Measurements from ENCODE around the gene VASH1. TPM values are rescaled to one million over a fixed set of nuclear protein-coding genes. Genes with fewer than 3 reads are reported as not detected.

Gene VASH1
- total RNA-seq, 1 experiment from 2014 or later: 0.55 TPM

- DNase-seq (ENCODE audit: low read depth): no peak
Observed at GRCh38 chr14:76782115-76782884, 21.0 kb downstream of the VASH1 start.

DNA sequence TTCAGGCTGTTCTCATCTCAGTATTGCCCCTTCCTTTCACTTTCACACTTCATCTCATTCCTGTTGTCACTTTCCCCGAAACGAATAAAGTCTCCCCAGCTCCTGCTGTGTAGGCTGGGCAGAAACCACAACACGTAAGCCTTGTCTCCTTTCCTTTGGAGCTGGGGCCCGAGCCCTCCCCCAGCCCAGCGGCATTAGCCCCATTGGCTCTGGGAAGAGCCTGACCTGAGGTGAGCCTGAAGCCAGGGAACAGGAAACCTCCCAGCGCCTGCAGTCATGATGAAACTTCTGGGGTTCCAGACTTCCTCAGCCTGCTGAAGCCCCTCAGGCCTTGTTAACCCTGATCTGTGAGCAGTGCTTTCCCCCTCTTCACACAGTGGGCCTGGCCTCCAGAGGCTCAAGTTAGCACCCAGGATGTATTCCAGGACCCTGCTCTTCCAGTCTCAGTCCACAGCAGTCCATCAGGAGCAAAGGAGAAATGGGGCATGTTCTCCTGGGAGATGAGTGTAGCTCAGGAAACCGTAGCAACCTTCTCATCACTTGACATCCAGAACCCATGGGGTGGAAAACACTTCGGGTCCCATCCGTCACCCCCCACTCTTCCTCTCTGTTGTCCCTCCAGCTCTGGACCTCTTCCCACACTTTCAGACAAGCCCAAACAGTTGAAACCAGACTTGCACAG lies 21.8 kb downstream of the VASH1 start:
- DNase-seq (ENCODE audit: low read depth): no peak

GRCh38 chr14:76784266-76784874 lies 23.1 kb downstream of the VASH1 start:
- DNase-seq (ENCODE audit: low read depth): no peak

DNA sequence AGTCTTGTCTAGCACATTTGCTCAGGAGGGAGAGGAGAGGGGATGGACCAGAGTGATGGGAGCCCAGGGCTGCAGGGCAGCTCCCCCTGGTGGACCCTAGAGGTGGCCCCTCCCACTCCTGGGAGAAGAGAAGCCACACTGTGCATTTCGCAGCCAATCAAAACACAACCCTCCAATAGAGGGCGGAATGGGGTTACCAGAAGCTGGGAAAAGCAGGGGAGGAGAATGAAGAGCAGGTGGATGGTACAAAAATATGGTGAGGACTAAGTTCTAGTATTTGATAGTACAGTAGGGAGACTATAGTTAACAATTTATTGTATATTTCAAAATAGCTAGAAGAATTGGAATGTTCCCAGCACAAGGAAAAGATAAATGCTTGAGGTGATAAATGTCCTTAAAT lies 23.6 kb downstream of the VASH1 start:
- peak; percentile 82 for DNase-seq (ENCODE audit: low read depth)

DNA sequence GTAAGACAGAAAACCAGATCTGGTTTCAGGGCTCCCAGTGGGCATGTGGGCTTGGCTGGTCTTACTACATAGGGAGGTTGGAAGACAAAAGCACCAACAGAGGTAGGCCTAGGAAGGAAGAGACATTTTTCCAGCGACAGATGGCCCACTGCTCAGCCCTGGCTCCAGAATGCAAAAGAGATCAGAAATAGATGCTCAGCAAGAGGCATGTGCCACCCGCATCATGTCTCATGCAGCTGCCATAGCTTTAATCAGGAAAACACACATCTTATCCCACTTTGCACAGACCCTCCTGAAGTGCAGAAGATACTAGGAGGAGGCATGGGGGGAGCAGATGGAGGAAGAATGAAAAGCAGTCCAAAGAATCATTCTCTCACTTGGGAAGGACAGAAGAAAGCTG lies 25.3 kb downstream of the VASH1 start:
- no peak for DNase-seq (ENCODE audit: low read depth)

- no peak for DNase-seq (ENCODE audit: low read depth)
Observed at GRCh38 chr14:76792422-76792821, 31.2 kb downstream of the VASH1 start.

- DNase-seq (ENCODE audit: low read depth): no peak
Observed at GRCh38 chr14:76793324-76793723, 32.1 kb downstream of the VASH1 start.

DNA sequence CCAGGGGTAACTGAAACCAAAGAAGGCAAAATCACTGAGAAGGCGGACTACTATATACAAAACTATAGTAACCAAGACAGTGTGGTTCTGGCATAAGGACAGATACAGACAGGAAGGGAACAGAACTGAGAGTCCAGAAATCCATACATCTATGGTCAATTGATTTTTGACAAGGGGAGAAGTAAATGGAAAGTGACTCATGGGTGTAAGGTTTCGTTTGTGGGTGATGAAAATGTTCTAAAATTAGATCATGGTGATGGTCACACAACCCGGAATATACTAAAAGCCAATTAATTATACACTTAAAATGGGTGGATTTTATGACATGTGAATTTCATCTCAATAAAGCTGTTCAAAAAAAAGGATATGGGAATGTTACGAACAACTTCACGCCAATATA lies 32.7 kb downstream of the VASH1 start:
- no peak for DNase-seq (ENCODE audit: low read depth)

DNA sequence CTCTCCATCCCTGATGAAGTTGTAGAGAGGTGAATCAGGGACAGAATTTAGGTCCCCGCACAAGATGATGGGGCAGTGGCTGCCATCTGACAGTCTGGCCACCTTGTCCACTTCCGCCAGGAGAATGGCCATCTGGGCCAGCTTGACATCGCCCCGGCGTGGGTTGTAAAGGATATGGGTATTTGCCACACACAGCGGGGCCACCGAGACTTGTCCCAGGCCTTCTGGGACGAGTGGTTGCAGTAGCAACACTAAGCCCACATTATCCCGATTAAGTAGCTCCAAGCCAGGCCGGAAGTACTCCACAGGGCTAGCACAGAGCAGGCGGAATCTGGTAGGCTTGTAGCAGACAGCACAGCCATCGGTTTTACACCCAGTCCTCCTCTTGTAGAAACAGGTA lies 45.2 kb downstream of the VASH1 start:
- DNase-seq (ENCODE audit: low read depth): no peak

DNA sequence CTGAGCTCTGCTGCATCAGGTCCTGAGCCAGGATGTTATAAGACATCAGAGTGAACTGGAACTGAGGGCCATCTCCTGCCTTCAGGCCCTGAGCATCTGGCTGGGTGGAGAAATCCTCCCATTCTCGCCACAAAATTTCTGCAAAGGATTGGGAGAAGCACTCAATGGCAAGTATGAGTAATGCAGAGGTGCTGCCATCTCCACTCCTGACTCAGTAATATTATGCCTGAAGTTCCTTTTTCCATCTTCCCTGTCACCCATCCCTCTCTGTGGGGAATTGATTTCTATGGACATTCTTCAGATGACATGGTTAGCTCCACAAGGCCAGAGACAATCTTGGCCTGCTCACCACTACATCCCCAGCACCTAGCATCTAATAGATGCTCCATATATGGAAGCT lies 46.7 kb downstream of the VASH1 start:
- DNase-seq (ENCODE audit: low read depth): no peak

DNA sequence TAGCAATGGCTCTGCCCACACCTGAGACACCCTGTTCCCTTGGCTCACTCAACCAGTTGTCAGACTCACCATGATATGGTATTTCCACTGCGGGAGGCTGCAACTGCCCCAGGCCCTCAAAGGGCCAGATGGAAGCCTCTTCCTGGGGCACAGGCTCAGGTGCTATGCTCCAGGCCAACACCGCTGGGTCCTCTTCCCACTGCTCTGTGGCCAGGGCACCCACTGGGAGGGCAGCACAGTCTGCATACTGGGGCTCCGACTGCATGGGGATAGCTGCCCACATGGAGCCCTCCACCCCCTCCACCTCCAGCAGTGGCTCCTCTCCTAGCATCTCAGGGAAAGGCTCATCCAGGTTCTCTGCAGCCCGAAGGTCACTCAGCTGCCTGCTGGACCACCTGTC lies 47.7 kb downstream of the VASH1 start:
- no peak for DNase-seq (ENCODE audit: low read depth)

DNA sequence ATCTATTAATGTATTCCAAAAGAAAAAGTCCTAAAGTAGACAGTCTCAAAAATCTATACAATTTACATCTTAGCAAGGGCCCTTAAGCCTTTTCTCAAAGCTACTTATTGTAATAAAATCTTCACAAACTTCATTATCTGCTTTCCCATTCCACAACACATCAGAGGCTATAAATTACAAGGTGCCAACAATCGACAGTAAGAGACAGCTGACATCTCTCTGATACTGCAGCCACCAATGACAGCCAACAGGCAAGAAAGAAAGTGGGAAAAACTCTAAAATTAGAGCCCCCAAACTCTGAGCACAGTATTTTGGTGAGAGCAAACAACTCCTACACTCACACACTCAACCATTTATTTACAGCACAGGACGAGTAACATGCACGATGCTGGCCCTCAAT lies 49.3 kb downstream of the VASH1 start:
- no peak for DNase-seq (ENCODE audit: low read depth)

GRCh38 chr14:76810953-76811400 lies 49.7 kb downstream of the VASH1 start:
- peak; percentile 40 for DNase-seq (ENCODE audit: low read depth)

DNA sequence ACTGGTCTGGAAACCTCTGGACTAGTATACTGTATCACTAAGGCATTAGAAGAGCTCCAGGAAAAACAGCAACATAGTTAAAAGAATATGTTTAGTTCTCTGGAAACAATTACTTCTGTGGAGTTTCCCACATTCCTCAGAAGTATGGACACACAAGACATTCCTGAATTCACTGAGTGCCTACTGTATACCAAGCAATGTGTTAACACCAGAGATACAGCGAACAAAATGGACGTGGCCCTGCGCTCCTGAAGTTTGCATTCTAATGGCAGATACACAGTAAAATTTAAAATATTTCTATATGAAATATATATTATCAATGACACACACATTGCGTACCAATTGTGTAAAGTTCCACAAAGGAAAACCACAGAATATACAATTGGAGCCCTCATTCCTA lies 50.3 kb downstream of the VASH1 start:
- DNase-seq (ENCODE audit: low read depth): no peak

DNA sequence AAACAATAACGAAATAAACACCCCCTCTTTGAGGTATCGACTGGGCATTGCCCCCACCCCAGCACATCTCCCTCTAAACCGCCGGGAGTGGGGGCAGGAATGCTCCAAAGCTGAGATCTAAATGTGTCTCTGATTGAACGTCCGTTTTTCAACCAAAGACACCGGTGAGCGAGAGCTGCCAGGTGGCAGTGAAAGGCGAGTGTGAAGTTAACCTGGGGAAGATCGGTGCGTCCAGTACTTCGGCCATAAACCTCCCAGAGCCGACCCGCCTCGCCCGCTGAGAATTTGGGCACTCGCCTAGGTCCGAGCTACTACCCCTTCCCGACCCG lies 50.8 kb downstream of the VASH1 start:
- DNase-seq (ENCODE audit: low read depth): no peak

GRCh38 chr14:76812422-76813383 lies 51.4 kb downstream of the VASH1 start, which contains the start of gene ANGEL1:
ANGEL1 (minus strand) TSS chr14:76812882; CDS start chr14:76812827, 55 bp downstream.
- DNase-seq (ENCODE audit: low read depth): peak; percentile 91

- no peak for DNase-seq (ENCODE audit: low read depth)
Observed at GRCh38 chr14:76814726-76815645, 53.7 kb downstream of the VASH1 start.

DNA sequence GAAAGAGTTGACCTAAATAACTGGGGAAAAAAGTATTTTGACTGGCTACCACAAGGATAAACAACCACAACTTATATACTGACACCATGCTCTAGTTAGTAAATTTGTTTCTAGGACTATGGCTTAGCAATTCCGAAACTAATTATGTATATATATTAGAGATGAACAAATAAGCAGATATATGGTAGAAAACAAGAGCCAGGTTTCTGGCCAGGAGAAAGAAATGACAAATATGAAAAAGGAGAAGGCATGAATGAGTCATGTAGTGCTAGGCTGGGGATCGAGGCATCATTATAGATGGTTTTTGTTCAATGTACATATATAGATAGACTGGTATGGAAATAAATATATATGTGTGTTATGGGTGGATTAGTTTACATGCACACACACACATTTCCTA lies 59.4 kb downstream of the VASH1 start:
- DNase-seq (ENCODE audit: low read depth): no peak

DNA sequence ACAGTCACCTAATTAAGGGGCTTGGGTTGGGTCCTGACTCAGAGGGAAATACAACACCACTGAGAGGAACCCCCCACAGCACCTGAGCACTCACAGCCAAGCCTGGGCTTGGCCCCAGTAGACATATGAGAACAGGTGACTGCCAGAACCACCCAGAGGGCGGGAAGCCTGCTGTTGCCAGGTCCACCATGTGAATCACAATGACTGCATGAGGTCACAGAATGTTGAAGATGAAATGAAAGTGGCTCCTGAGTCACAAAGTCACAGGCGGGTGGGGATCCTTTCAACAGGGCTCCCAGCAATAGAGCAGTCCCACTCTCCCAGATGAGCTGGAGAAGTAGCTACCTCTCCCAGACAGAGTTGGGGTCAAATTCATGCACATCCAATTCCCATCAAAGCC lies 64.9 kb downstream of the VASH1 start, which contains the start of gene LRRC74A:
Gene LRRC74A (plus strand): TSS at position 287 of the 400 bp plus-strand sequence. CDS start 290 bp downstream, outside the sequence.
- DNase-seq (ENCODE audit: low read depth): no peak

DNA sequence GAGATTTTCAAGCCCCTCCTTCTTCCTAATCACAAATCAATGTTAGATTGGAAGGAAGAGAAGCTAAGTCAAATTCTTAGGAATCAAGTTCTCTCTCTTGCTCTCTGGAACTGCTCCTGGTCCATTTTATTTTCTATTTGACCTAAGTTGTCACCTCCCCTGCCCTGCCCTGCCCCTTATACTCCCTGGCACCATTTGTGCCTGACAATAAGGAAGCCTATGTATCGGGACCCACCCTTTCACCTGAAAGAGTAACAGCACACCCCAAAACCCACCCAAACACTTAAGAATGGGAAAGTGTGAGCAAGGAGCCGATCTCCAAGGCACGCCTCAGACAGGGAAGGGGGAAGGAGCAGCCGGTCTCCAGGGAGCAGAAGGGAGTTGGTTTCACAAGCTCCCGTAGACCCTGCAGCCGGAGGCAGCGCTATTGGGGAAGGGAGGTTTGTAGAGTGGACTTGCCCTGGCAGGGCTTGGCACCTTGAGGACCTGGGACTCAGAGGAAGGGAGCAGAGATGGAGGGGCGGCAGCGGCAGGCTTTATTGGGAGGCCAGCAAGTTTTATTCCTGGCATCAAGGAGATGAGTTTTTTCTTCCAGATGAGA lies 66.5 kb downstream of the VASH1 start:
- DNase-seq (ENCODE audit: low read depth): no peak
